K562 (cell line): ENCODE measurements around the gene NTM. TPM values are rescaled to one million over a fixed set of nuclear protein-coding genes. Genes with fewer than 3 reads are reported as not detected.

Experiments
- ATAC-seq: fragments of 200-7000 bp; cut with Tn5 transposase; 3 replicates; pipeline ENCODE4 v1.9.1; 2020; ENCODE audit warnings: moderate library complexity
- BruUV-seq: library from RNA; stranded (reverse); fragments of 400-500 nt; replicated peaks from 2 replicates; lab custom pipeline; 2021; lab: Mats Ljungman, UMichigan
- CTCF ChIA-PET: fragments of 300-600 bp; formaldehyde crosslinking; extraction: SDS; loops from one replicate; lab custom pipeline; 2021; ENCODE audit warnings: low intra/inter-chr PET ratio; lab: Yijun Ruan, JAX
- POLR2A ChIA-PET: fragments of 300-600, 350-650 bp; sonication (Branson Sonifier 250); formaldehyde crosslinking; extraction: SDS; loops from one replicate; lab custom pipeline; 2021; ENCODE audit warnings: antibody characterized with exemption, inconsistent platforms; lab: Yijun Ruan, JAX
- DNase-seq, 4 experiments: peaks; one replicate each; pipeline versions ENCODE4 v3.0.0 to v3.0.0-alpha.2; 2011 to 2018; ENCODE audit warnings: low spot score in 3 of 4, mixed read lengths in 3 of 4; ENCODE audit errors: extremely low read depth in 1 of 4
- FAIRE-seq: peaks from 2 replicates; lab custom pipeline; 2011; peaks lifted over from hg19 to GRCh38; lab: Jason Lieb, UNC
- H2AFZ ChIP-seq: 2 replicates; pipeline ENCODE4 v1.6.0; 2011; ENCODE audit warnings: low read depth, low read length, control low read depth, inconsistent platforms
- H3K27ac ChIP-seq: fragments of 200-600 bp; 3 replicates; pipeline ENCODE4 v1.8.0; 2011; ENCODE audit warnings: low read depth, mild to moderate bottlenecking, control low read depth, inconsistent platforms, low read length, moderate library complexity, mixed read lengths; ENCODE audit errors: extremely low read depth
- H3K27me3 ChIP-seq, 2 experiments: fragments of 300-600 bp in 1 of 2; 2 replicates in 1 of 2; 3 replicates in 1 of 2; pipeline versions ENCODE4 v1.6.0 to v1.8.0; 2011; ENCODE audit warnings: inconsistent platforms in 2 of 2, low read length in 2 of 2, mild to moderate bottlenecking in 1 of 2, mixed read lengths in 1 of 2, moderate library complexity in 1 of 2; ENCODE audit not compliant: control insufficient read depth in 2 of 2, insufficient read depth in 2 of 2
- H3K36me3 ChIP-seq: fragments of 300-600 bp; 3 replicates; pipeline ENCODE4 v1.8.0; 2011; ENCODE audit warnings: mild to moderate bottlenecking, low read length, inconsistent platforms; ENCODE audit not compliant: control insufficient read depth, insufficient read depth
- H3K4me1 ChIP-seq, 2 experiments: fragments of 200-600 bp in 1 of 2; replicated peaks in 1 of 2; 2 replicates in 1 of 2; 3 replicates in 1 of 2; pipeline versions ENCODE4 v1.5.1 to v1.8.0; 2011; ENCODE audit warnings: inconsistent platforms in 2 of 2, low read length in 2 of 2, mild to moderate bottlenecking in 1 of 2, mixed read lengths in 1 of 2, moderate library complexity in 1 of 2; ENCODE audit not compliant: control insufficient read depth in 2 of 2, insufficient read depth in 2 of 2
- H3K4me2 ChIP-seq: 2 replicates; pipeline ENCODE4 v1.6.1; 2011; ENCODE audit warnings: low read length, control low read depth, inconsistent platforms, mixed read lengths; ENCODE audit not compliant: insufficient read depth
- H3K4me3 ChIP-seq: fragments of 200-600 bp; sonication (generic), shearing (Covaris generic); 2 replicates; pipeline ENCODE4 v1.5.1; 2016; ENCODE audit warnings: control low read depth, inconsistent platforms
- H3K79me2 ChIP-seq: fragments of 200-600 bp; 3 replicates; pipeline ENCODE4 v1.8.0; 2011; ENCODE audit warnings: low read length, inconsistent platforms; ENCODE audit not compliant: control insufficient read depth, insufficient read depth
- H3K9ac ChIP-seq, 2 experiments: 2 replicates each; pipeline versions ENCODE4 v1.6.0 to v1.6.1; 2011; ENCODE audit warnings: low read depth in 2 of 2, low read length in 2 of 2, control low read depth in 1 of 2, inconsistent platforms in 1 of 2, mild to moderate bottlenecking in 1 of 2, mixed read lengths in 1 of 2; ENCODE audit not compliant: insufficient read depth in 1 of 2
- H3K9me1 ChIP-seq: one replicate; pipeline ENCODE4 v1.6.0; 2011; ENCODE audit warnings: inconsistent platforms, mild to moderate bottlenecking, low read length, moderate library complexity; ENCODE audit not compliant: control insufficient read depth, insufficient read depth
- H3K9me3 ChIP-seq: replicated peaks from 2 replicates; pipeline ENCODE4 v1.5.1; 2011; ENCODE audit warnings: low read depth, low read length, inconsistent platforms; ENCODE audit not compliant: control insufficient read depth, insufficient read depth
- H4K20me1 ChIP-seq: replicated peaks from 2 replicates; pipeline ENCODE4 v1.6.1; 2011; ENCODE audit warnings: low read length, inconsistent platforms, mixed read lengths; ENCODE audit not compliant: control insufficient read depth, insufficient read depth
- MAFG ChIP-seq: fragments of 450-650 bp; conservative IDR thresholded peaks from 2 replicates; pipeline ENCODE4 v1.6.1; 2016; ENCODE audit warnings: missing genetic modification characterization, missing compliant biosample characterization
- MECOM ChIP-seq: fragments of 250-450 bp; sonication (Bioruptor Pico); IDR thresholded peaks from 2 replicates; pipeline ENCODE4 v1.8.0; 2022; ENCODE audit warnings: inconsistent platforms
- MXI1 ChIP-seq: IDR thresholded peaks from 2 replicates; pipeline ENCODE4 v1.6.1; 2011; ENCODE audit warnings: low read depth, mild to moderate bottlenecking, improper control_type of control experiment, low read length
- SAFB2 ChIP-seq: fragments of 200-400 bp; formaldehyde crosslinking; IDR thresholded peaks from 2 replicates; pipeline ENCODE4 v1.6.1; 2018; ENCODE audit warnings: borderline replicate concordance, low read length, low read depth, moderate library complexity; ENCODE audit not compliant: severe bottlenecking
- SLC30A9 ChIP-seq: fragments of 250-450 bp; sonication (Bioruptor Pico); IDR thresholded peaks from 2 replicates; pipeline ENCODE4 v1.8.0; 2022; ENCODE audit warnings: mild to moderate bottlenecking, moderate library complexity
- SP2 ChIP-seq: IDR thresholded peaks from 2 replicates; pipeline ENCODE4 v1.6.1; 2011; ENCODE audit warnings: mild to moderate bottlenecking, low read depth, low read length, moderate library complexity; ENCODE audit not compliant: poor library complexity, severe bottlenecking; ENCODE audit errors: extremely low read depth
- ZBTB5 ChIP-seq: fragments of 450-650 bp; IDR thresholded peaks from 2 replicates; pipeline ENCODE4 v1.6.1; 2017; ENCODE audit warnings: antibody characterized with exemption
- ZNF165 ChIP-seq: fragments of 250-450 bp; sonication (Bioruptor Pico); IDR thresholded peaks from 2 replicates; pipeline ENCODE4 v1.4.0; 2020; ENCODE audit warnings: borderline replicate concordance
- ZNF277 ChIP-seq: fragments of 250-450 bp; sonication (Bioruptor Pico); IDR thresholded peaks from 2 replicates; pipeline ENCODE4 v1.8.0; 2022; ENCODE audit warnings: inconsistent platforms, mild to moderate bottlenecking, moderate library complexity, borderline replicate concordance
- ZNF324 ChIP-seq: fragments of 250-450 bp; sonication (Bioruptor Pico); IDR thresholded peaks from 2 replicates; pipeline ENCODE4 v1.4.0; 2020; ENCODE audit warnings: mild to moderate bottlenecking
- ZNF584 ChIP-seq: fragments of 200-800 bp; sonication (Bioruptor generic); IDR thresholded peaks from 2 replicates; pipeline ENCODE4 v1.6.1; 2016; ENCODE audit warnings: low read depth, mild to moderate bottlenecking, missing genetic modification characterization, missing compliant biosample characterization
- ZNF778 ChIP-seq: fragments of 450-650 bp; formaldehyde crosslinking; IDR thresholded peaks from 2 replicates; pipeline ENCODE4 v1.4.0; 2020; ENCODE audit warnings: mild to moderate bottlenecking, moderate library complexity
- WGBS: fragments of 100-300 bp; shearing (Covaris generic); methylation state at CpG from one replicate; pipeline ENCODE4 v1.1.6; 2016; ENCODE audit warnings: low coverage, mixed read lengths; ENCODE audit not compliant: insufficient coverage; ENCODE audit errors: missing lambda C conversion rate; 5-methylcytosine and 5-hydroxymethylcytosine counted together
- in situ Hi-C: fragments of 300-500 bp; cut with MboI; formaldehyde crosslinking; loops from 4 replicates; pipeline ENCODE4 v1.15.0; 2018; ENCODE audit warnings: inconsistent platforms, mixed read lengths
- intact Hi-C: fragments of 100-400 bp; cut with micrococcal nuclease; formaldehyde crosslinking; loops from 2 replicates; pipeline ENCODE4 v1.14.2; 2022
- polyA plus RNA-seq, 8 experiments: library from polyadenylated mRNA; depleted of rRNA in 4 of 8; stranded (reverse) in 5 of 8; unstranded in 3 of 8; fragments of >200 nt; fragmentation: Nextera tagmentation in 2 of 8; fragmentation: Illumina TruSeq in 1 of 8; extraction: Ambion mirVana in 2 of 8; extraction: Trizol in 1 of 8; gene quantifications; 2 replicates each; pipeline versions ENCODE4 v1.2.1 to v1.2.3, GENCODE V29; 2011 to 2014; ENCODE audit warnings: inconsistent platforms in 1 of 8, missing spikeins in 1 of 8
- total RNA-seq, 7 experiments: library from RNA; depleted of rRNA in 6 of 7; stranded (reverse); fragments of >200 nt in 6 of 7; fragmentation: Illumina TruSeq in 2 of 7; extraction: Trizol in 2 of 7; gene quantifications; 2 replicates each; pipeline versions ENCODE4 v1.2.1 to v1.2.3, GENCODE V29; 2011 to 2021; ENCODE audit warnings: low replicate concordance in 1 of 7
- TF ChIP-seq, protein P1 (sequence below): fragments of 250-450 bp; sonication (Bioruptor Pico); IDR thresholded peaks from 2 replicates; pipeline ENCODE4 v1.8.0; 2021; ENCODE audit warnings: moderate library complexity, mild to moderate bottlenecking, inconsistent platforms

NTM gene
- total and polyA plus RNA-seq, 9 of the 15 experiments (the other 6 are each of a cell fraction or from before 2014, with no cell fraction given), result not detected

GRCh38 chr11:131907371-131907770 lies 537.0 kb downstream of the NTM start:
- no peak for FAIRE-seq

More at GRCh38 chr11:131907371-131907770, 537.0 kb downstream of the NTM start:
- no peak overlapping the region for H3K27ac ChIP-seq
- no peaks in the 10 kb centered on the region for H3K27me3 ChIP-seq
- no TSS peak for BruUV-seq
- in situ Hi-C loops (no loop called here), intact Hi-C loops (no loop called here)
- no peak overlapping the region for H3K4me3 ChIP-seq
- H3K9ac ChIP-seq, result no peak overlapping the region
- H2AFZ ChIP-seq, result no peak overlapping the region
- H3K79me2 ChIP-seq, result no peaks in the 10 kb centered on the region
- 0% methylated on average over 5 of the region's 5 CpGs for WGBS
- no peaks in the 10 kb centered on the region for H3K9me3 ChIP-seq
- TF ChIP-seq MAFG (tag), result no peak
- no peak for TF ChIP-seq ZNF277 (CRISPR knock-in tag)
- TF ChIP-seq ZBTB5, result no peak
- TF ChIP-seq SAFB2, result no peak
- TF ChIP-seq ZNF165 (CRISPR knock-in tag), result no peak
- TF ChIP-seq MECOM, result no peak
- no peak for TF ChIP-seq ZNF584 (CRISPR knock-in tag)
- no peak for TF ChIP-seq ZNF324 (CRISPR knock-in tag)
- TF ChIP-seq, protein P1, sequence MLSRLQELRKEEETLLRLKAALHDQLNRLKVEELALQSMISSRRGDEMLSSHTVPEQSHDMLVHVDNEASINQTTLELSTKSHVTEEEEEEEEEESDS (CRISPR knock-in tag), result no peak
- no peak for TF ChIP-seq MXI1
- TF ChIP-seq ZNF778 (CRISPR knock-in tag), result no peak
- no peak for TF ChIP-seq SP2
- no peak for TF ChIP-seq SLC30A9 (CRISPR knock-in tag)
- CTCF ChIA-PET, result no interaction called here
- ATAC-seq (no peak), DNase-seq (no peak)
- POLR2A ChIA-PET, result no interaction called here
- H3K36me3 ChIP-seq, result no peaks in the 10 kb centered on the region
- no peaks in the 10 kb centered on the region for H3K9me1 ChIP-seq
- no peaks in the 10 kb centered on the region for H4K20me1 ChIP-seq
- no peak overlapping the region for H3K4me2 ChIP-seq
- no peaks in the 10 kb centered on the region for H3K4me1 ChIP-seq
